CMK (cell line): ENCODE results near the gene TLCD5.

ENCODE experiments used
- DNase-seq: peaks from one replicate; pipeline ENCODE4 v3.0.0-alpha.2; 2010; ENCODE audit warnings: low read depth

The TLCD5 gene

GRCh38 chr11:120324932-120325810, at the start of gene TLCD5:
Gene TLCD5 (plus strand): TSS chr11:120325299. CDS start chr11:120327442, 2,143 bp downstream.
- DNase-seq: no peak

- no peak for DNase-seq
These were observed 45.6 kb upstream of the TLCD5 start for GRCh38 chr11:120279502-120279901.

GRCh38 chr11:120280600-120281051, 44.5 kb upstream of the TLCD5 start:
- DNase-seq: no peak

GRCh38 chr11:120281143-120281795, 43.8 kb upstream of the TLCD5 start:
- no peak for DNase-seq

- no peak for DNase-seq
These were observed 42.0 kb upstream of the TLCD5 start for GRCh38 chr11:120283124-120283523.

- DNase-seq: no peak
These were observed 40.8 kb upstream of the TLCD5 start for GRCh38 chr11:120284272-120284671.

GRCh38 chr11:120285256-120285655, 39.8 kb upstream of the TLCD5 start:
- no peak for DNase-seq

GRCh38 chr11:120288021-120288420, 37.1 kb upstream of the TLCD5 start:
- no peak for DNase-seq

GRCh38 chr11:120289426-120289825, 35.7 kb upstream of the TLCD5 start:
- DNase-seq: no peak

GRCh38 chr11:120290956-120291355, 34.1 kb upstream of the TLCD5 start:
- DNase-seq: no peak

GRCh38 chr11:120293038-120293800, 31.9 kb upstream of the TLCD5 start:
- no peak for DNase-seq

- no peak for DNase-seq
These were observed 31.0 kb upstream of the TLCD5 start for GRCh38 chr11:120294096-120294495.

GRCh38 chr11:120295099-120295498, 30.0 kb upstream of the TLCD5 start:
- DNase-seq: no peak

- DNase-seq: no peak
These were observed 28.5 kb upstream of the TLCD5 start for GRCh38 chr11:120296554-120296953.

GRCh38 chr11:120298461-120298860, 26.6 kb upstream of the TLCD5 start:
- no peak for DNase-seq

- DNase-seq: no peak
These were observed 22.9 kb upstream of the TLCD5 start for GRCh38 chr11:120302001-120302805.

- peak; percentile 77 for DNase-seq
These were observed 22.0 kb upstream of the TLCD5 start for GRCh38 chr11:120303004-120303637.

- DNase-seq: no peak
These were observed 20.6 kb upstream of the TLCD5 start for GRCh38 chr11:120304526-120304925.

GRCh38 chr11:120305286-120305685, 19.8 kb upstream of the TLCD5 start:
- no peak for DNase-seq

GRCh38 chr11:120306519-120307242, 18.4 kb upstream of the TLCD5 start:
- no peak for DNase-seq
